LNCaP clone FGC (cell line): ENCODE data around the gene FKBP1A.
"Not testable (repeated sequence)": the region's sequence is repeated elsewhere in the genome, so short reads cannot be mapped to it uniquely, and the experiment has no call there.

Experiments
- DNase-seq: peaks from one replicate; pipeline ENCODE4 v3.0.0-alpha.2; 2011; ENCODE audit warnings: low read depth
- H3K4me3 ChIP-seq: 2 replicates; pipeline ENCODE4 v1.5.1; 2011; ENCODE audit warnings: mild to moderate bottlenecking, low read depth, low read length, control low read depth
- TF ChIP-seq, protein P1 (sequence below): IDR thresholded peaks from 2 replicates; pipeline ENCODE4 v1.5.1; 2012; ENCODE audit warnings: mild to moderate bottlenecking; ENCODE audit not compliant: control insufficient read depth, insufficient read depth; ENCODE audit errors: extremely low read depth

The FKBP1A gene

GRCh38 chr20:1402149-1402548, 9.3 kb upstream of the FKBP1A start:
- TF ChIP-seq, protein P1, sequence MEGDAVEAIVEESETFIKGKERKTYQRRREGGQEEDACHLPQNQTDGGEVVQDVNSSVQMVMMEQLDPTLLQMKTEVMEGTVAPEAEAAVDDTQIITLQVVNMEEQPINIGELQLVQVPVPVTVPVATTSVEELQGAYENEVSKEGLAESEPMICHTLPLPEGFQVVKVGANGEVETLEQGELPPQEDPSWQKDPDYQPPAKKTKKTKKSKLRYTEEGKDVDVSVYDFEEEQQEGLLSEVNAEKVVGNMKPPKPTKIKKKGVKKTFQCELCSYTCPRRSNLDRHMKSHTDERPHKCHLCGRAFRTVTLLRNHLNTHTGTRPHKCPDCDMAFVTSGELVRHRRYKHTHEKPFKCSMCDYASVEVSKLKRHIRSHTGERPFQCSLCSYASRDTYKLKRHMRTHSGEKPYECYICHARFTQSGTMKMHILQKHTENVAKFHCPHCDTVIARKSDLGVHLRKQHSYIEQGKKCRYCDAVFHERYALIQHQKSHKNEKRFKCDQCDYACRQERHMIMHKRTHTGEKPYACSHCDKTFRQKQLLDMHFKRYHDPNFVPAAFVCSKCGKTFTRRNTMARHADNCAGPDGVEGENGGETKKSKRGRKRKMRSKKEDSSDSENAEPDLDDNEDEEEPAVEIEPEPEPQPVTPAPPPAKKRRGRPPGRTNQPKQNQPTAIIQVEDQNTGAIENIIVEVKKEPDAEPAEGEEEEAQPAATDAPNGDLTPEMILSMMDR: no peak
- no peak overlapping the region for H3K4me3 ChIP-seq
- DNase-seq: no peak

DNA sequence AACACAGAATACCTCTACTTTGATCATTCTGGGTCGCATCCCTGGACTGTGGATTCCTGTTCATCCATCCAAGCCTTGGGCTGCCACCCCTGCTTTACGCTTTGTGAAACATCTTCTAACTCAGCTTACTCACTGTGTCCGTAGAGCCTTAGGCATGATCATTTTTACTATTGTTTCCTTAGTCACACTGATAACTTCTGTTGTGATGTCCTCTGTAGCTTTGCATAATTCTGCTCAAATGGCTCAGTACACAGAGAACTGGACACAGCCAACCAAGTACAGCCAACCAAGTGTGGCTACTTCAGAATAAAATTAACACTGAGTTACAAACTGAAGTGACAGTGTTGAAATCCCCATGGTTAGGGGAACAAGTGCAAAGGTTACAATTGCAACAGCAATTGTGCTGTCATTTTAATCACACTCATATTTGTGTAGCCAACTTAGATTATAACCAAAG, 8.6 kb upstream of the FKBP1A start:
- H3K4me3 ChIP-seq: no peak overlapping the region
- no peak for DNase-seq
- TF ChIP-seq, protein P1: no peak

DNA sequence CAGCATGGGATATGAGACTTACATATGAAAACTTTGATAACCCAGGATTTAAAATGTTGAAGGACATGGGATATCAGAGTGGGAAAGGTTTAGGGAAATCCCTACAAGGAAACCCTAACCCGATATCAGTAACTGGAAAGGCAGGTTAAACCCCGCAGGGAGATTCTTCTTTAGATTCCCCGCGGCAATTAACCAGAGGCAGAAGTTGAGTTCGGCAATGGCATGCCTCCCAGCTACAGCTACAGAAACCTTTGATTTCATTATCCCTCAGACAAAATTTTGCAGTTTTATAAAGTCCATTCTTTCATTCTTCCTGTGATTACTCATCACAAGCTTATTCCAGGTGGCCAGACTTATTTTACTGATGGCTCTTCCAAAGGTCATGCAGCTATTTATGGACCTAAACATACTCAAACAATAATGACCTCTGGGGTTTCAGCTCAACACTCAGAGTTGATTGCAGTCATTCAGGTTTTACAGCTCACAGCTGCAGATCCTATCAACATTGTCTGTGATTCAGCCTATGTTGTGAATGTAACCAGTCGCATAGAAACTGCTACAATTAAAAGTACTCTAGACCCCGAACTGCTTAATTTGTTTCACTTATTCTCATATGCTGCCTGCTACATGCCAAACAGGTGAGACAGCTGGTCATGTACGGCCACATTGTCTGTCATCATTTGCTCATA, 7.0 kb upstream of the FKBP1A start:
- peak overlapping the region; percentile 8; the same call in 1 of the 2 replicates for H3K4me3 ChIP-seq
- peak; percentile 79 for DNase-seq

- DNase-seq, H3K4me3 ChIP-seq: not testable (repeated sequence)
These were observed 5.3 kb upstream of the FKBP1A start for GRCh38 chr20:1398185-1398584.

DNA sequence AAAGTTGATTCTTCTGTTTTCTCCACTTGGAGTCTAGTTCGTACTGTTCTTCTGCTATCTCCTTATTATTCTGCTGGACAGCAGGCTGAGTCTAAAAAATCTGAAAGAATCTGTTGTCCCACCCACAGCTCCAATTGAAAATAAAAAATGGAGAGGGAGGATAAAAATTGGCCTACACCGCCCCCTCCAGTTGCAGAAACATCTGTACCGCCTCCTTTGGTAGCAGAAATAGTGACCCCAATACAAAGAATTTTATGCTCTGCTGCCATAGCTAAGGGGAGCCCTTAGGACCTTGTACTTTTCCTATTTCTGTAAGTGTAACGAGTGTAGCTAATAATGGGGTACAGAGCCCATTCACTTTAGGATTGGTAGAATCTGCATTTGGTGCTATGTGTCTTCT, 4.9 kb upstream of the FKBP1A start:
- H3K4me3 ChIP-seq: no peak overlapping the region
- TF ChIP-seq, protein P1: peak; percentile 14; the same call in 1 of the 2 replicates
- DNase-seq: no peak

- DNase-seq: no peak
- no peak overlapping the region for H3K4me3 ChIP-seq
- TF ChIP-seq, protein P1: no peak
These were observed 3.8 kb upstream of the FKBP1A start for GRCh38 chr20:1396702-1397101.

DNA sequence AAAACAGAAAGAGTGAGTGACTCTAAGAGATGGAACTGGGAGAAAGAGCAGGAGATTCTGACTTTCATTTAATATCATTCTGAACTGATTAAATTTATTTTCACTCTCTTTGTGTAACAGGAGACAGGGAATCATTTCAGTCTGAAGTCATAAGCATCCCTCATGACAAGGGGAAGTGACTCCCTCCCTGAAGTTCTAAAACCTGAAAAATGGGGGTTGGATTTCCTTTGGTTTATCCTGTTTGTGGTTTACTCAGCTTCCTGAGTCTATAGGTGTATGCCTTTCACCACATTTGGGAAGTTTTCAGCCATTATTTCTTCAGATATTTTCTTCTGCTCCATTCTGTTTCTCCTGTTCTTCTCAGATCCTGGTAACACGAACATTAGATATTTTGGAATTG, 3.4 kb upstream of the FKBP1A start:
- no peak overlapping the region for H3K4me3 ChIP-seq
- TF ChIP-seq, protein P1: no peak
- no peak for DNase-seq

GRCh38 chr20:1394686-1395085, 1.8 kb upstream of the FKBP1A start:
- no peak overlapping the region for H3K4me3 ChIP-seq
- TF ChIP-seq, protein P1: no peak
- DNase-seq: no peak
